Activated T-helper 2 cell treated with anti-CD3 and anti-CD28 coated beads, Interferon-gamma antibody, Interleukin-2, Interleukin-4, amounts not matched to agents 10 μg/mL and 5 μg/mL and 100 μg/mL, durations not matched to agents 14 hours and 24 hours and 36 hours (primary cell): ENCODE results near the gene STOX1. TPM values are rescaled to one million over a fixed set of nuclear protein-coding genes. Genes with fewer than 3 reads are reported as not detected.
"Not testable (repeated sequence)": the region's sequence is repeated elsewhere in the genome, so short reads cannot be mapped to it uniquely, and the experiment has no call there.

Experiments
- DNase-seq: peaks from one replicate; pipeline ENCODE4 v3.0.0; 2021; ENCODE audit warnings: low spot score
- H3K27ac Mint-ChIP-seq: one replicate; pipeline ENCODE4 v1.8.0; 2021; ENCODE audit warnings: mixed read lengths
- H3K27me3 Mint-ChIP-seq: one replicate; pipeline ENCODE4 v1.8.0; 2021; ENCODE audit warnings: low read depth, mixed read lengths
- H3K36me3 Mint-ChIP-seq: one replicate; pipeline ENCODE4 v1.8.0; 2021; ENCODE audit warnings: low read depth, mixed read lengths
- H3K4me1 Mint-ChIP-seq: one replicate; pipeline ENCODE4 v1.8.0; 2021; ENCODE audit warnings: low read depth, mixed read lengths
- H3K4me3 Mint-ChIP-seq: one replicate; pipeline ENCODE4 v1.8.0; 2021; ENCODE audit warnings: low read depth, mild to moderate bottlenecking, moderate library complexity, mixed read lengths
- H3K9me3 Mint-ChIP-seq: one replicate; pipeline ENCODE4 v1.8.0; 2021; ENCODE audit warnings: mixed read lengths
- intact Hi-C: fragments of 100-400 bp; cut with micrococcal nuclease; formaldehyde crosslinking; loops from one replicate; pipeline ENCODE4 v1.15.1; 2023
- total RNA-seq: library from RNA; stranded (reverse); gene quantifications from 2 replicates; pipeline ENCODE4 v1.2.3, GENCODE V29; 2022

STOX1 gene
- total RNA-seq, 1 donor from 2014 or later = 0.82 TPM

DNA sequence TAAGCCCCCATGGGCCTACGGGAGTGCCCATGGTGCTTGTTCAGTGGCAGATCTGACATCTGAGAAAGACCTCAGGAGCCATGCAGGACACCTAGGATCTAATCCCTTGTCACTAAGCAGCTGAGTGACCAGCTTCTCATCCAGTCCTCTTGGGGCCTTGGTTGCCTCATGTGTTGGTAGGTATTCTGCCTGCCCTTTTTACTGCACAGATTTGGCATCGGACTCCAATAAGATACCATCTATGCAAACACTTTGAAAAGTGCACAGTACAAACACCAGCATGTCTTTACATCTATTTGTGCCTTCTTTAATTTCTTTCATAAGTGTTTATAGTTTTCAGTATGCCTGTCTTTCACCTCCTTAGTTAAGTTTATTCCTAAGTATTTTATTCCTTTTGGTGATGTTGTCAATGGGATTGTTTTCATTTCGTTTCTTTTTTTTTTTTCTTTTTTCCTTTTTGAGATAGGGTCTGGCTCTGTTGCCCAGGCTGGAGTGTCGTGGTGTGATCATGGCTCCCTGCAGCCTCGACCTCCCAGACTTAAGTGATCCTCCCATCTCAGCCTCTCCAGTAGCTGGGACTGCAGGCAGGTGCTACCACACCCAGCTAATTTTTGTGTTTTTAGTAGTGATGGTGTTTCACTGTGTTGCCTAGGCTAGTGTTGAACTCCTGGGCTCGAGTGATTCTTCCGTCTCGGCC lies 10.4 kb downstream of the STOX1 start:
- Mint-ChIP-seq H3K36me3 (no peaks in the 10 kb centered on the region), H3K9me3 (no peaks in the 10 kb centered on the region)

GRCh38 chr10:68840650-68841049 lies 13.3 kb downstream of the STOX1 start:
- intact Hi-C loops, H3K9me3 Mint-ChIP-seq, H3K4me3 Mint-ChIP-seq, H3K27me3 Mint-ChIP-seq, H3K4me1 Mint-ChIP-seq, H3K27ac Mint-ChIP-seq, DNase-seq, H3K36me3 Mint-ChIP-seq: not testable (repeated sequence)

More for the DNA sequence above, 10.4 kb downstream of the STOX1 start:
- intact Hi-C loops = no loop called here
- Mint-ChIP-seq H3K27me3 (peaks cover 5% of the 10 kb centered on the region), H3K4me3 (no peak overlapping the region), H3K27ac (no peak overlapping the region), H3K4me1 (no peaks in the 10 kb centered on the region)
- no peak for DNase-seq

DNA sequence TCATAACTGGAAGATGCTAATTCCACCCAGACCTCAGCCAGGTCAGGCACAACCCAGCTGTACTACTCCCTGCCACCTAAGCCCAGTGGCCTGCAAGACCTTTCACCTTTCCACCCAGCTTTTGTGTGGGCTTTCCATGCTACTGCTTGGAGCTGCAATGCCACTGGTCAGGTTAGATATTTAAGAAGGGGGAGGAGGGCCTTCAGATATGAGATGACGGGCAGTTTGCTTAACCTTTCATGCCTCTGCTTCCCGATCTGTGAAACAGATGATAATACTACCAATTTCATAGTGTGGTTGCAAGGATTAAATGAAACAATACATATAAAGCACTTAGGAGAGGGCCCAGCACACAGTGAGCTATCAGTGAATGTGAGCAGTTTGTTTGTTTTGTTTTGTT lies 20.9 kb downstream of the STOX1 start:
- H3K4me1 Mint-ChIP-seq = no peaks in the 10 kb centered on the region
- H3K9me3 Mint-ChIP-seq = no peaks in the 10 kb centered on the region
- H3K4me3 Mint-ChIP-seq = no peak overlapping the region
- H3K27ac Mint-ChIP-seq = no peak overlapping the region
- H3K36me3 Mint-ChIP-seq = no peaks in the 10 kb centered on the region
- DNase-seq = no peak
- intact Hi-C loops = no loop called here
- no peaks in the 10 kb centered on the region for H3K27me3 Mint-ChIP-seq

DNA sequence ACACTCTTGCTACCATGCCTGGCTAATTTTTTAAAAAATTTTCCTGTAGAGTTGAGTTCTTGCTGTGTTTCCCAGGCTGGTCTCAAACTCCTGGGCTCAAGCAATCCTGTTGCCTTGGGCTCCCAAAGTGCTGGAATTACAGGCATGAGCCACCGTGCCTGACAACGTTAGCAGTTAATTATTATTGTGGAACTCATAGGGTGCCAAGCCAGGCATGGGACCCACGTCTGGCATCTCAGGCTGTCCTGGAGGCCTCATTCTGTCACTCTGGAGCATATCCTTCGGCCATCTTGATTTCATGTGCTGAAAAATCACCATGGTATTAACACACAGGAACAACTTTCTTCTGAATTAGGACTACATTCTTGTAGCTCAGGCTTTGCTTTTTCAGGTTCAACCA lies 21.5 kb downstream of the STOX1 start:
- H3K4me1 Mint-ChIP-seq = no peaks in the 10 kb centered on the region
- no peak for DNase-seq
- H3K27ac Mint-ChIP-seq = no peak overlapping the region
- H3K36me3 Mint-ChIP-seq = no peaks in the 10 kb centered on the region
- intact Hi-C loops = no loop called here
- H3K9me3 Mint-ChIP-seq = no peaks in the 10 kb centered on the region
- no peak overlapping the region for H3K4me3 Mint-ChIP-seq
- H3K27me3 Mint-ChIP-seq = no peaks in the 10 kb centered on the region

DNA sequence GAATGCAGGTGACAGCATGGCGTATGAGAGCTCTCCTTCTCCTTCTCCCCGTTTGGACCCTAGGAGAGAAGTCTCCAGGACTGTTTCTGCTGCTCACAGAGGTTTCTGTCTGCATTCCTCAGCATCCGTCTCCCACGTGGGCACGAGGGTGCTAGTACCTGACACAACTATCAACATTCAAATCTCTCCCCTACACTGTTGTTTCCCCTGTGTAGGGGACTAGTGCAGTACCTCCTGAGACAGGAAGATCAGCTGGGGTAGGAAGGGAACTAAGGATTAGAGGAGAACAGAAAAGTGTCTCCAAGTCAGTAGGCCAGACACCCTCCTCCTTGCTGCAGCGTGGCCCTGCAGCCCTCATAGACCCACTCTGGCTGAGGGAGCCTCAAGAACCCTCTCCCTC lies 29.0 kb downstream of the STOX1 start:
- H3K27ac Mint-ChIP-seq = no peak overlapping the region
- intact Hi-C loops = no loop called here
- H3K9me3 Mint-ChIP-seq = peaks cover 18% of the 10 kb centered on the region

GRCh38 chr10:68857005-68857404 lies 29.7 kb downstream of the STOX1 start:
- Mint-ChIP-seq H3K4me3 (no peak overlapping the region), H3K4me1 (no peaks in the 10 kb centered on the region), H3K9me3 (peaks cover 24% of the 10 kb centered on the region), H3K36me3 (no peaks in the 10 kb centered on the region), H3K27ac (no peak overlapping the region), H3K27me3 (peaks cover 3% of the 10 kb centered on the region)
- intact Hi-C loops = no loop called here
- no peak for DNase-seq

More for the DNA sequence above, 29.0 kb downstream of the STOX1 start:
- no peak for DNase-seq
- Mint-ChIP-seq H3K4me1 (no peaks in the 10 kb centered on the region), H3K27me3 (peaks cover 3% of the 10 kb centered on the region), H3K36me3 (no peaks in the 10 kb centered on the region), H3K4me3 (no peak overlapping the region)

DNA sequence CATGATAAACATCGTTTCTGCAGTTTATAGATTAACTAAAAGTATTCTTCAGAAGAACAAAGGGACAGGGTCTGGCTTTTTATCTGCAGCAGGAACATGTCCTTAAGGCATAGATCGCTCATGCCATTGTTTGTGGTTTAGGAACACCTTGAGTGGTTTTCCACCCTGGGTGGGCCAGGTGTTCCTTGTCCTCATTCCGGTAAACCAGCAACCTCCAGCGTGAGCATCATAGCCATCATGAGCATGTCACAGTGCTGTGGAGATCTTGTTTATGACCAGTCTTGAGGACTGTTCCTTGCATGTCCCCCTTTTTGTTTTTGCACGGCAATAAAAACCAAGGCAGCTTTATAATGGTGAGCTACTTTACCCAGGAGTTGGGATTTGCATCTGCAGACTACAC lies 33.9 kb downstream of the STOX1 start:
- no peaks in the 10 kb centered on the region for H3K4me1 Mint-ChIP-seq
- intact Hi-C loops = no loop called here
- no peak overlapping the region for H3K4me3 Mint-ChIP-seq
- no peak overlapping the region for H3K27ac Mint-ChIP-seq
- peaks cover 33% of the 10 kb centered on the region for H3K9me3 Mint-ChIP-seq
- no peak for DNase-seq
- peaks cover 3% of the 10 kb centered on the region for H3K27me3 Mint-ChIP-seq
- H3K36me3 Mint-ChIP-seq = no peaks in the 10 kb centered on the region

GRCh38 chr10:68864611-68865010 lies 37.3 kb downstream of the STOX1 start:
- Mint-ChIP-seq H3K36me3 (no peaks in the 10 kb centered on the region), H3K27me3 (no peaks in the 10 kb centered on the region), H3K9me3 (peaks cover 36% of the 10 kb centered on the region), H3K4me1 (no peaks in the 10 kb centered on the region), H3K27ac (no peak overlapping the region), H3K4me3 (no peak overlapping the region)
- no peak for DNase-seq
- intact Hi-C loops = no loop called here

- DNase-seq, intact Hi-C loops, H3K36me3 Mint-ChIP-seq, H3K9me3 Mint-ChIP-seq, H3K4me1 Mint-ChIP-seq, H3K27me3 Mint-ChIP-seq, H3K4me3 Mint-ChIP-seq, H3K27ac Mint-ChIP-seq: not testable (repeated sequence)
Measured at GRCh38 chr10:68868173-68868572, 40.8 kb downstream of the STOX1 start.

DNA sequence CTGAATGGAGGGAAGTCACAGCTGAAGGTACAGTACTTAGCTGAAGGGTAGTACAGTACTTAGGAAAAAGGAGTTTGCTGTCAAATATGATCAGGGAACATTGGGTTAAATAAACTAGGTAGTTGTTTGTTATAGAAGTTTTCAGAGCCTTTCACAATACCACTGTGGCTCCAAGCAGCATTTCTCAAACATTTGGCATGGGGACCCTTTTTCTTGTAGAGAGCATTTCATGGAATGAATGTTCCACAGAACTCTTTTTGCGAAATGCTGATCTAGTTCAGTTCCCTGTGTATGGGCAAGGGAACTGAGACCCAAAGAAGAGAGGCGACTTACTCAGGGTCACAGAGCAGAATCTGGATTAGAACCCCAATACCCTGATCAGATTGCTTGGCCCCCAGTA lies 42.3 kb downstream of the STOX1 start:
- H3K36me3 Mint-ChIP-seq = no peaks in the 10 kb centered on the region
- H3K27me3 Mint-ChIP-seq = no peaks in the 10 kb centered on the region
- H3K4me3 Mint-ChIP-seq = no peak overlapping the region
- peaks cover 5% of the 10 kb centered on the region for H3K9me3 Mint-ChIP-seq
- no peak overlapping the region for H3K27ac Mint-ChIP-seq
- peaks cover 6% of the 10 kb centered on the region for H3K4me1 Mint-ChIP-seq
- intact Hi-C loops = no loop called here
- DNase-seq = no peak

GRCh38 chr10:68870061-68870460 lies 42.7 kb downstream of the STOX1 start:
- no peaks in the 10 kb centered on the region for H3K27me3 Mint-ChIP-seq
- no peak for DNase-seq
- H3K4me3 Mint-ChIP-seq = no peak overlapping the region
- no peak overlapping the region for H3K27ac Mint-ChIP-seq
- no peaks in the 10 kb centered on the region for H3K36me3 Mint-ChIP-seq
- intact Hi-C loops = no loop called here
- H3K9me3 Mint-ChIP-seq = peaks cover 5% of the 10 kb centered on the region
- H3K4me1 Mint-ChIP-seq = peaks cover 6% of the 10 kb centered on the region

DNA sequence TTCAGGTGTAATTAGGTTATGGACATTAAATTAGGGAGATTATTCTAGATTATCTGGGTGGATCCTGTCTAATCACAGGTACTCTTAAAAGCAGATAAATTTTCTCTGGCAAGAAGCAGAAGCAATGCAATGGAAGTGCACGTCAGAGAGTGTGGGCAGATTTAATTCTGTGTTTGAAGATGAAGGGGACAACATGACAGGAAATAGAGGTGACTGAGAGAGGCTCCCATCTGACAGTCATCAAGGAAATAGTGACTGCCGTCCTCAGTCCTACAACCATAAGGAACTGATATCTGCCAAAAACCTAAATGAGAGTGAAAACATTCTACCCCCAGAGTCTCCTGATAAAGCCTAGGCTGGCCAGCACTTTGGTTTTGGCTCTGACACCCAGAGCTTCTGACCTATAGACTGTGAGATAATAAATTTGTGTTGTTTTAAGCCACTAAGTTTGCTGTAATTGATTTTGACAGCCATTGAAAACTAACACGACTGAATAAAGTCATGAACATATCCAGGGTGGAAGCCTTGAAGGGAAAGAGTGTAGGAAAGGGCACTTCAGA lies 43.3 kb downstream of the STOX1 start:
- Mint-ChIP-seq H3K9me3 (peaks cover 5% of the 10 kb centered on the region), H3K27me3 (no peaks in the 10 kb centered on the region), H3K36me3 (no peaks in the 10 kb centered on the region), H3K27ac (no peak overlapping the region), H3K4me3 (no peak overlapping the region), H3K4me1 (peaks cover 6% of the 10 kb centered on the region)
- no peak for DNase-seq
- intact Hi-C loops = no loop called here

DNA sequence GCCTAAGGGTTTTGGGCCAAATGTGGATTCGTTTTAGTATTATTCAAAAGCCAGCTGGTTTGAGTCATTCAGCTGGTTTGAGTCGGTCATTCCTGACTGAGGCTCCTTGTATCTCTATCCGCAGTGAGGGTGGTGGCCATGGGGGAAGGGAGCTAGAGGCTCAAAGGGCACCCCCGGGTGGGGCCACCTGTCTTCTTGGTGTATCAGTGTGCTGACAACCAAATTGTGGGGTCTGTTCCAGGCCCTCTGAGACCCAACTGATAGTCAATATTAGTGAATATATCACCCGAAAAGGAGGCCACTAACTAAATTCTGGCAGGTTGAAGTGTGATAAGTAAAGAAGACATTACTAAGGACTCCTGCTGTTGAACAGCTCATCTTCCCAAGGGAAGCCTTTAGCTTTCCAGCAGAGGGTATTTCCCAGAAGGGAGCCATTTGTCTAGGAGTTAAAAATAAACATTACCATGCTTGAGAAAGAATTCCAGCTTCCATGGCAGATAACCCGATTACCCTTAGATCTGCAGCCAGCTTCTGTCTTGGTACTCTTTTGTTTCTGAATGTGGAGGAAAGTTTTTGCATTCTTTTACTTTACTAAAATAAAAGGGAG lies 43.9 kb downstream of the STOX1 start:
- Mint-ChIP-seq H3K4me3 (no peak overlapping the region), H3K27ac (no peak overlapping the region), H3K36me3 (no peaks in the 10 kb centered on the region), H3K9me3 (peaks cover 5% of the 10 kb centered on the region), H3K4me1 (peaks cover 6% of the 10 kb centered on the region), H3K27me3 (no peaks in the 10 kb centered on the region)
- DNase-seq = no peak
- intact Hi-C loops = no loop called here
